HepG2 (cell line): Measurements from ENCODE around the gene IRF2. TPM values are rescaled to one million over a fixed set of nuclear protein-coding genes. Genes with fewer than 3 reads are reported as not detected.

ENCODE experiments used
- ATAC-seq: fragments of 200-7000 bp; cut with Tn5 transposase; 3 replicates; pipeline ENCODE4 v1.9.1; 2020; ENCODE audit warnings: mild to moderate bottlenecking, moderate library complexity
- BruUV-seq: library from RNA; stranded (reverse); fragments of 400-500 nt; replicated peaks from 2 replicates; lab custom pipeline; 2021; lab: Mats Ljungman, UMichigan
- CTCF ChIA-PET: fragments of 300-600 bp; formaldehyde crosslinking; extraction: SDS; loops from one replicate; lab custom pipeline; 2021; ENCODE audit warnings: low total read pairs, inconsistent platforms, low intra/inter-chr PET ratio; lab: Yijun Ruan, JAX
- POLR2A ChIA-PET: fragments of 350-600 bp; sonication (Branson Sonifier 250); formaldehyde crosslinking; loops from one replicate; lab custom pipeline; 2020; ENCODE audit warnings: antibody characterized with exemption, inconsistent platforms; lab: Yijun Ruan, JAX
- DNase-seq: peaks from one replicate; pipeline ENCODE4 v3.0.0-alpha.2; 2015; ENCODE audit warnings: low spot score
- FAIRE-seq: peaks from 3 replicates; lab custom pipeline; 2011; peaks lifted over from hg19 to GRCh38; lab: Jason Lieb, UNC
- H2AFZ ChIP-seq: one replicate; pipeline ENCODE4 v1.6.1; 2011; ENCODE audit warnings: low read length, inconsistent platforms
- H3K27ac ChIP-seq: fragments of 300-600 bp; 3 replicates; pipeline ENCODE4 v1.8.0; 2011; ENCODE audit warnings: mixed run types, mild to moderate bottlenecking, mixed read lengths, low read length, inconsistent platforms; ENCODE audit not compliant: insufficient read depth; ENCODE audit errors: extremely low read length
- H3K27me3 ChIP-seq, 2 experiments: fragments of 200-600 bp in 1 of 2; 2 replicates in 1 of 2; 3 replicates in 1 of 2; pipeline versions ENCODE4 v1.6.0 to v1.8.0; 2011; ENCODE audit warnings: low read length in 2 of 2, mild to moderate bottlenecking in 2 of 2, moderate library complexity in 2 of 2, inconsistent platforms in 1 of 2; ENCODE audit not compliant: insufficient read depth in 2 of 2, control insufficient read depth in 1 of 2
- H3K36me3 ChIP-seq, 2 experiments: fragments of 200-600 bp in 1 of 2; replicated peaks in 1 of 2; 2 replicates in 1 of 2; 3 replicates in 1 of 2; pipeline versions ENCODE4 v1.5.1 to v1.8.0; 2011; ENCODE audit warnings: low read length in 2 of 2, inconsistent platforms in 1 of 2; ENCODE audit not compliant: insufficient read depth in 2 of 2, control insufficient read depth in 1 of 2
- H3K4me1 ChIP-seq: 2 replicates; pipeline ENCODE4 v1.5.1; 2012; ENCODE audit warnings: low read length, inconsistent platforms; ENCODE audit not compliant: insufficient read depth
- H3K4me2 ChIP-seq: 2 replicates; pipeline ENCODE4 v1.6.0; 2011; ENCODE audit warnings: low read depth, low read length, inconsistent platforms
- H3K4me3 ChIP-seq, 3 experiments: fragments of 200-600 bp in 1 of 3; sonication (generic), shearing (Covaris generic) in 1 of 3; replicated peaks in 1 of 3; 2 replicates each; pipeline ENCODE4 v1.5.1; 2011 to 2016; ENCODE audit warnings: low read length in 3 of 3, inconsistent platforms in 2 of 3, low read depth in 2 of 3, mild to moderate bottlenecking in 2 of 3, control low read depth in 1 of 3, mixed read lengths in 1 of 3; ENCODE audit not compliant: insufficient read depth in 1 of 3
- H3K79me2 ChIP-seq: one replicate; pipeline ENCODE4 v1.6.1; 2011; ENCODE audit warnings: low read length, inconsistent platforms; ENCODE audit not compliant: insufficient read depth
- H3K9ac ChIP-seq: 2 replicates; pipeline ENCODE4 v1.6.0; 2011; ENCODE audit warnings: mild to moderate bottlenecking, low read depth, low read length, inconsistent platforms; ENCODE audit not compliant: insufficient read depth
- H3K9me3 ChIP-seq: 2 replicates; pipeline ENCODE4 v1.5.1; 2012; ENCODE audit warnings: mild to moderate bottlenecking, low read length
- H4K20me1 ChIP-seq: 2 replicates; pipeline ENCODE4 v1.6.0; 2011; ENCODE audit warnings: inconsistent platforms, mild to moderate bottlenecking, low read length, moderate library complexity; ENCODE audit not compliant: insufficient read depth
- CEBPG ChIP-seq: IDR thresholded peaks from 2 replicates; pipeline ENCODE4 v1.6.1; 2016
- CHCHD3 ChIP-seq: sonication (generic); formaldehyde crosslinking; IDR thresholded peaks from 2 replicates; pipeline ENCODE4 v1.8.0; 2022; ENCODE audit warnings: mild to moderate bottlenecking, missing genetic modification reagents, moderate library complexity
- MYC ChIP-seq: sonication (generic); formaldehyde crosslinking; IDR thresholded peaks from 2 replicates; pipeline ENCODE4 v1.9.0; 2021; ENCODE audit warnings: missing genetic modification reagents, borderline replicate concordance
- MYPOP ChIP-seq: sonication (generic); formaldehyde crosslinking; IDR thresholded peaks from 2 replicates; pipeline ENCODE4 v1.8.1; 2023; ENCODE audit warnings: mild to moderate bottlenecking, moderate library complexity, missing genetic modification reagents
- PAF1 ChIP-seq: IDR thresholded peaks from 2 replicates; pipeline ENCODE4 v1.6.1; 2016; ENCODE audit warnings: missing genetic modification reagents, missing compliant biosample characterization
- POLR2G ChIP-seq: fragments of 200-400 bp; formaldehyde crosslinking; IDR thresholded peaks from 2 replicates; pipeline ENCODE4 v1.6.1; 2018; ENCODE audit warnings: mild to moderate bottlenecking, low read depth, low read length, moderate library complexity
- RFX5 ChIP-seq: IDR thresholded peaks from 2 replicates; pipeline ENCODE4 v1.6.1; 2011; ENCODE audit warnings: low read depth, low read length, improper control_type of control experiment
- SKIL ChIP-seq: sonication (generic); formaldehyde crosslinking; IDR thresholded peaks from 2 replicates; pipeline ENCODE4 v1.8.0; 2022; ENCODE audit warnings: missing genetic modification reagents, mild to moderate bottlenecking, moderate library complexity, borderline replicate concordance
- TGIF2 ChIP-seq: IDR thresholded peaks from 2 replicates; pipeline ENCODE4 v1.6.1; 2016; ENCODE audit warnings: control low read depth, missing compliant biosample characterization
- ZBTB43 ChIP-seq: sonication (generic); formaldehyde crosslinking; conservative IDR thresholded peaks from 2 replicates; pipeline ENCODE4 v1.4.0; 2020; ENCODE audit warnings: missing genetic modification reagents
- ZC3H13 ChIP-seq: sonication (generic); formaldehyde crosslinking; IDR thresholded peaks from 2 replicates; pipeline ENCODE4 v1.8.1; 2023; ENCODE audit warnings: mild to moderate bottlenecking, missing genetic modification reagents, moderate library complexity
- ZNF776 ChIP-seq: sonication (generic); formaldehyde crosslinking; IDR thresholded peaks from 2 replicates; pipeline ENCODE4 v1.4.0; 2020; ENCODE audit warnings: mild to moderate bottlenecking, missing genetic modification reagents
- ZNF878 ChIP-seq: sonication (generic); formaldehyde crosslinking; IDR thresholded peaks from 2 replicates; pipeline ENCODE4 v1.8.1; 2023; ENCODE audit warnings: mild to moderate bottlenecking, missing genetic modification reagents, moderate library complexity
- ZSCAN9 ChIP-seq: IDR thresholded peaks from 2 replicates; pipeline ENCODE4 v1.6.1; 2016; ENCODE audit warnings: borderline replicate concordance
- WGBS: methylation state at CpG from one replicate; pipeline ENCODE4 v1.1.6; 2017; ENCODE audit warnings: low lambda C conversion rate; 5-methylcytosine and 5-hydroxymethylcytosine counted together
- in situ Hi-C: cut with HindIII; loops from 2 replicates; pipeline ENCODE4 v1.10.0; 2017; ENCODE audit warnings: low pct_unique_long_range_greater_than_20kb; ENCODE audit not compliant: extremely low pct_ligation_motif_present
- intact Hi-C: fragments of 100-400 bp; cut with micrococcal nuclease; formaldehyde crosslinking; loops from one replicate; pipeline ENCODE4 v1.10.0; 2022; ENCODE audit not compliant: unreplicated experiment
- polyA plus RNA-seq, 8 experiments: library from polyadenylated mRNA; depleted of rRNA in 3 of 8; stranded (reverse) in 7 of 8; unstranded in 1 of 8; fragments of >200 nt; fragmentation: Illumina TruSeq in 4 of 8; extraction: Trizol in 4 of 8; gene quantifications; 2 replicates each; pipeline versions ENCODE4 v1.2.1 to v1.2.3, GENCODE V29; 2011 to 2016; ENCODE audit warnings: low read depth in 4 of 8, missing spikeins in 1 of 8, mixed read lengths in 1 of 8; ENCODE audit not compliant: insufficient read depth in 1 of 8
- total RNA-seq, 5 experiments: library from RNA; depleted of rRNA; stranded (reverse); fragments of >200 nt; fragmentation: Illumina TruSeq; extraction: Trizol; gene quantifications; 2 replicates each; pipeline ENCODE4 v1.2.3, GENCODE V29; 2016; ENCODE audit warnings: low read depth in 1 of 5
- TF ChIP-seq, protein P1 (sequence below): sonication (generic); formaldehyde crosslinking; IDR thresholded peaks from 2 replicates; pipeline ENCODE4 v1.4.0; 2020; ENCODE audit warnings: missing genetic modification reagents

IRF2 gene
- total and polyA plus RNA-seq, 2 of the 13 experiments (the other 11 are each of a cell fraction or from before 2014, with no cell fraction given): 15.5 to 28.8 TPM

DNA sequence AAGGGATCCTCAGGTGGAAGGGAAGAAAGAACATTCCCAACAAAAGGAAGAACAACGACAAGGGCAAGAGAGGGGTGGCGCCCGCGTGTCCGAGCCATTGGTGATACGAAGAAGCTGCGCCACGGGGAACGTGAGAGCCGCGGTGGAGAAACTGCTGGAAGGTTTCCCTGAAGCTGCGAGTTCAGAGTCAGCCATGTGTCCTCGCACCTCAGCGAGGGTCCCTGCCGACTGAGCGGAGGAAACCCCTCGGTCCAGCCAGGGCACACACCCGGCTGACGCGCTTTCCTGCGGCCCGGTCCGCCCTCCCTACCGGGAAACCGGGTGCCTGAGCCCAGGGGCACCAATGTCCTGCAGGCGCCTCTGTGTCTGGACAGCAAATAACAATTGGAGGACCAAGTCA is 18.0 kb downstream of the IRF2 start (continued):
- TF ChIP-seq, protein P1, sequence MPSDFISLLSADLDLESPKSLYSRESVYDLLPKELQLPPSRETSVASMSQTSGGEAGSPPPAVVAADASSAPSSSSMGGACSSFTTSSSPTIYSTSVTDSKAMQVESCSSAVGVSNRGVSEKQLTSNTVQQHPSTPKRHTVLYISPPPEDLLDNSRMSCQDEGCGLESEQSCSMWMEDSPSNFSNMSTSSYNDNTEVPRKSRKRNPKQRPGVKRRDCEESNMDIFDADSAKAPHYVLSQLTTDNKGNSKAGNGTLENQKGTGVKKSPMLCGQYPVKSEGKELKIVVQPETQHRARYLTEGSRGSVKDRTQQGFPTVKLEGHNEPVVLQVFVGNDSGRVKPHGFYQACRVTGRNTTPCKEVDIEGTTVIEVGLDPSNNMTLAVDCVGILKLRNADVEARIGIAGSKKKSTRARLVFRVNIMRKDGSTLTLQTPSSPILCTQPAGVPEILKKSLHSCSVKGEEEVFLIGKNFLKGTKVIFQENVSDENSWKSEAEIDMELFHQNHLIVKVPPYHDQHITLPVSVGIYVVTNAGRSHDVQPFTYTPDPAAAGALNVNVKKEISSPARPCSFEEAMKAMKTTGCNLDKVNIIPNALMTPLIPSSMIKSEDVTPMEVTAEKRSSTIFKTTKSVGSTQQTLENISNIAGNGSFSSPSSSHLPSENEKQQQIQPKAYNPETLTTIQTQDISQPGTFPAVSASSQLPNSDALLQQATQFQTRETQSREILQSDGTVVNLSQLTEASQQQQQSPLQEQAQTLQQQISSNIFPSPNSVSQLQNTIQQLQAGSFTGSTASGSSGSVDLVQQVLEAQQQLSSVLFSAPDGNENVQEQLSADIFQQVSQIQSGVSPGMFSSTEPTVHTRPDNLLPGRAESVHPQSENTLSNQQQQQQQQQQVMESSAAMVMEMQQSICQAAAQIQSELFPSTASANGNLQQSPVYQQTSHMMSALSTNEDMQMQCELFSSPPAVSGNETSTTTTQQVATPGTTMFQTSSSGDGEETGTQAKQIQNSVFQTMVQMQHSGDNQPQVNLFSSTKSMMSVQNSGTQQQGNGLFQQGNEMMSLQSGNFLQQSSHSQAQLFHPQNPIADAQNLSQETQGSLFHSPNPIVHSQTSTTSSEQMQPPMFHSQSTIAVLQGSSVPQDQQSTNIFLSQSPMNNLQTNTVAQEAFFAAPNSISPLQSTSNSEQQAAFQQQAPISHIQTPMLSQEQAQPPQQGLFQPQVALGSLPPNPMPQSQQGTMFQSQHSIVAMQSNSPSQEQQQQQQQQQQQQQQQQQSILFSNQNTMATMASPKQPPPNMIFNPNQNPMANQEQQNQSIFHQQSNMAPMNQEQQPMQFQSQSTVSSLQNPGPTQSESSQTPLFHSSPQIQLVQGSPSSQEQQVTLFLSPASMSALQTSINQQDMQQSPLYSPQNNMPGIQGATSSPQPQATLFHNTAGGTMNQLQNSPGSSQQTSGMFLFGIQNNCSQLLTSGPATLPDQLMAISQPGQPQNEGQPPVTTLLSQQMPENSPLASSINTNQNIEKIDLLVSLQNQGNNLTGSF: no peak
- TF ChIP-seq CEBPG (no peak), RFX5 (no peak), ZNF776 (CRISPR knock-in tag) (no peak), PAF1 (CRISPR knock-in tag) (no peak), POLR2G (no peak)
- TF ChIP-seq, all 625 proteins: peak for 0

DNA sequence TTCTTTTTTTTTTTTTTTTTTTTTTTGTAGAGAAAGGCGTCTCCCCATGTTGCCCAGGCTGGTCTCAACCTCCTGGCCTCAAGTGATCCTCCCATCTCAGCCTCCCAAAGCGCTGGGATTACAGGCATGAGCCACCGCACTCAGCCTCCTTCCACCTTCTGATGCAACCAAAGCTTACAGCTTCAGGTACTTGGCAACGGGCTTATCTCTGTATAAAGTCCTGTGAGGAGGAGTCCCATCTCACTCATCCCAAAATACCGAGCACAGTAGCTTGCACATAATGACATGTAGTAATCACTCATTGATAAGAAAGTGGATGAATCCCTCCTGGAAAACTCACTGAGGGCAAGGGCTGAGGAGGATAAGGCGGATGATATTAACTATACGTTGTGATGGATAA is 19.1 kb downstream of the IRF2 start:
- peaks cover 75% of the 10 kb centered on the region for H3K79me2 ChIP-seq
- H3K36me3 ChIP-seq: peaks cover 0 to 12% of the 10 kb centered on the region in 2 experiments; a peak in 3 of 5 replicates
- no peak overlapping the region for H3K4me3 ChIP-seq
- CTCF ChIA-PET: no interaction called here
- intact Hi-C loops (no loop called here), in situ Hi-C loops (no loop called here)
- DNase-seq: no peak
- peaks cover 38% of the 10 kb centered on the region for H4K20me1 ChIP-seq
- H2AFZ ChIP-seq: no peak overlapping the region
- no peak overlapping the region for H3K4me2 ChIP-seq
- H3K9me3 ChIP-seq: no peaks in the 10 kb centered on the region
- no peak for FAIRE-seq
- no peak overlapping the region for H3K27ac ChIP-seq
- no peak for ATAC-seq
- H3K4me1 ChIP-seq: peaks cover 15% of the 10 kb centered on the region
- H3K27me3 ChIP-seq: no peaks in the 10 kb centered on the region
- POLR2A ChIA-PET: no interaction called here
- H3K9ac ChIP-seq: no peak overlapping the region
- BruUV-seq: no TSS peak
- 95% methylated on average over 7 of the region's 7 CpGs for WGBS
- TF ChIP-seq CHCHD3 (CRISPR knock-in tag): no peak
- TF ChIP-seq MYPOP (CRISPR knock-in tag): no peak
- no peak for TF ChIP-seq ZC3H13 (CRISPR knock-in tag)
- no peak for TF ChIP-seq ZNF878
- no peak for TF ChIP-seq MYC (CRISPR knock-in tag)
- TF ChIP-seq ZSCAN9 (CRISPR knock-in tag): no peak
- TF ChIP-seq TGIF2: no peak
- no peak for TF ChIP-seq ZBTB43 (CRISPR knock-in tag)
- TF ChIP-seq SKIL: no peak
- no peak for TF ChIP-seq ZNF776 (CRISPR knock-in tag)
